ENCODE data around the gene IRAK1. TPM values are rescaled to one million over a fixed set of nuclear protein-coding genes. Genes with fewer than 3 reads are reported as not detected.

The IRAK1 gene
- total RNA-seq, 2 donors from 2014 or later, result 61.1 to 73.9 TPM

GRCh38 chrX:154004315-154004714, 15.4 kb downstream of the IRAK1 start:
- Histone ChIP-seq H3K36me3 (ENCODE audit: control insufficient read depth, insufficient read depth, low read length) (no peaks in the 10 kb centered on the region), H3K4me1 (ENCODE audit: control insufficient read depth, insufficient read depth, low read length) (no peaks in the 10 kb centered on the region), H3K9me3 (ENCODE audit: control insufficient read depth, low read length) (no peaks in the 10 kb centered on the region), H3K9ac (ENCODE audit: extremely low read depth, low read length, poor library complexity, severe bottlenecking) (no peak overlapping the region), H3K27ac (ENCODE audit: low read depth, low read length) (no peak overlapping the region), H3K4me3 (ENCODE audit: low read length) (no peak overlapping the region), H3K27me3 (ENCODE audit: control insufficient read depth, insufficient read depth, low read length, poor library complexity, severe bottlenecking) (no peaks in the 10 kb centered on the region)
- no peak overlapping the region for H3K27ac Mint-ChIP-seq
- H3K4me1 Mint-ChIP-seq, result no peaks in the 10 kb centered on the region
- H3K36me3 Mint-ChIP-seq (ENCODE audit: low read depth), result peaks cover 12% of the 10 kb centered on the region
- H3K4me3 Mint-ChIP-seq, result no peak overlapping the region
- no peaks in the 10 kb centered on the region for H3K27me3 Mint-ChIP-seq (ENCODE audit: insufficient read depth)
- TF ChIP-seq CTCF (conservative IDR thresholded peaks at IDR 0.05), result no peak
- 91 to 100% methylated on average over 8 to 10 of the region's 11 CpGs for WGBS, 2 experiments (ENCODE audit: insufficient coverage in 1 of 2, insufficient read length in 1 of 2)
- H3K9me3 Mint-ChIP-seq, result peaks cover 73% of the 10 kb centered on the region
- DNase-seq, result no peak

- Histone ChIP-seq H3K36me3 (ENCODE audit: control insufficient read depth, insufficient read depth, low read length) (no peaks in the 10 kb centered on the region), H3K9ac (ENCODE audit: extremely low read depth, low read length, poor library complexity, severe bottlenecking) (no peak overlapping the region), H3K9me3 (ENCODE audit: control insufficient read depth, low read length) (no peaks in the 10 kb centered on the region), H3K27me3 (ENCODE audit: control insufficient read depth, insufficient read depth, low read length, poor library complexity, severe bottlenecking) (no peaks in the 10 kb centered on the region), H3K4me1 (ENCODE audit: control insufficient read depth, insufficient read depth, low read length) (no peaks in the 10 kb centered on the region), H3K4me3 (ENCODE audit: low read length) (no peak overlapping the region), H3K27ac (ENCODE audit: low read depth, low read length) (peak overlapping the region; percentile 49)
- H3K27me3 Mint-ChIP-seq (ENCODE audit: insufficient read depth), result no peaks in the 10 kb centered on the region
- no peak for TF ChIP-seq CTCF (conservative IDR thresholded peaks at IDR 0.05)
- peaks cover 8% of the 10 kb centered on the region for H3K36me3 Mint-ChIP-seq (ENCODE audit: low read depth)
- H3K9me3 Mint-ChIP-seq, result peaks cover 66% of the 10 kb centered on the region
- DNase-seq, result no peak
- no peak overlapping the region for H3K4me3 Mint-ChIP-seq
- H3K27ac Mint-ChIP-seq, result peak overlapping the region; percentile 70
- WGBS, 2 experiments (ENCODE audit: insufficient coverage in 1 of 2, insufficient read length in 1 of 2), result 98 to 100% methylated on average over 1 to 17 of the region's 17 CpGs
- H3K4me1 Mint-ChIP-seq, result no peaks in the 10 kb centered on the region
These were observed 17.4 kb downstream of the IRAK1 start for GRCh38 chrX:154002215-154002719.

GRCh38 chrX:154000051-154000450, 19.7 kb downstream of the IRAK1 start:
- no peaks in the 10 kb centered on the region for H3K4me1 ChIP-seq (ENCODE audit: control insufficient read depth, insufficient read depth, low read length)
- no peak overlapping the region for H3K9ac ChIP-seq (ENCODE audit: extremely low read depth, low read length, poor library complexity, severe bottlenecking)
- Mint-ChIP-seq H3K36me3 (ENCODE audit: low read depth) (peaks cover 3% of the 10 kb centered on the region), H3K4me3 (no peak overlapping the region), H3K4me1 (no peaks in the 10 kb centered on the region), H3K27ac (no peak overlapping the region), H3K9me3 (peaks cover 68% of the 10 kb centered on the region), H3K27me3 (ENCODE audit: insufficient read depth) (no peaks in the 10 kb centered on the region)
- H3K27ac ChIP-seq (ENCODE audit: low read depth, low read length), result no peak overlapping the region
- H3K27me3 ChIP-seq (ENCODE audit: control insufficient read depth, insufficient read depth, low read length, poor library complexity, severe bottlenecking), result no peaks in the 10 kb centered on the region
- H3K4me3 ChIP-seq (ENCODE audit: low read length), result no peak overlapping the region
- no peaks in the 10 kb centered on the region for H3K9me3 ChIP-seq (ENCODE audit: control insufficient read depth, low read length)
- no peaks in the 10 kb centered on the region for H3K36me3 ChIP-seq (ENCODE audit: control insufficient read depth, insufficient read depth, low read length)
- DNase-seq, result no peak
- 86% methylated on average over 5 of the region's 5 CpGs; no CpG with 5 or more reads in 1 of the 2 experiments for WGBS, 2 experiments (ENCODE audit: insufficient coverage in 1 of 2, insufficient read length in 1 of 2)
- TF ChIP-seq CTCF (conservative IDR thresholded peaks at IDR 0.05), result no peak
